ENCODE results near the gene ISL2. TPM values are rescaled to one million over a fixed set of nuclear protein-coding genes. Genes with fewer than 3 reads are reported as not detected.

Gene ISL2
- total RNA-seq, 2 experiments from 2014 or later: 0.22 TPM; not detected in 1

DNA sequence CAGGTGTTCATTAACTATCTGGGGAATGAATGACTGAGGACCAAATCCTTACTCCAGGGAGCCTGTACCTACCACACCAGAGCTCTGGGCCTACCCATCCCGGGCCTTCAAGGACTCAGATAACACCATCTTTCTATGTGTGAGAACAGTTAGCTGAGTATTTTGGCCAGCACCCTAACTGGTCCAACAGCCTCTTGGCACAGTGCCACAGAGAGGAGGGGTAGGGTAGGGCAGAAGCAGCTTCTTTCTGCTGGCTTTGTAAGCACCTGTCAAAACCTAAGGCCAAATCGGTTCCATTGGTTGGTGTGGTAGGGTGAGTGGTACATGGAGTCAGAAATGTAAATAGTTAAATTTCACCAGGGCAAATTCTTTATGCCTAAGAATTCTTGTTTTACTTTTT lies 26.7 kb downstream of the ISL2 start:
- Mint-ChIP-seq H3K36me3 (ENCODE audit: low read depth) (peaks cover 2% of the 10 kb centered on the region), H3K27me3 (no peaks in the 10 kb centered on the region), H3K9me3 (no peaks in the 10 kb centered on the region), H3K27ac (no peak overlapping the region), H3K4me1 (ENCODE audit: low read depth) (no peaks in the 10 kb centered on the region), H3K4me3 (no peak overlapping the region)
- DNase-seq: no peak
- no peak for ATAC-seq
- intact Hi-C loops (cut with micrococcal nuclease): no loop called here
- ChIA-PET POLR2A (interaction anchor here (0.6 kb wide), 1 partner anchor 404 kb away, joined by 3 read pairs; no protein-coding TSS in a partner anchor), CTCF (no interaction called here)
- no peak for TF ChIP-seq CTCF (IDR thresholded peaks at IDR 0.05)

GRCh38 chr15:76366714-76367113 lies 30.1 kb downstream of the ISL2 start:
- CTCF ChIA-PET: no interaction called here
- H3K4me3 Mint-ChIP-seq: no peak overlapping the region
- peaks cover under 1% of the 10 kb centered on the region for H3K36me3 Mint-ChIP-seq (ENCODE audit: low read depth)
- H3K9me3 Mint-ChIP-seq: no peaks in the 10 kb centered on the region
- DNase-seq (no peak), ATAC-seq (no peak)
- intact Hi-C loops (cut with micrococcal nuclease): no loop called here
- no peak for TF ChIP-seq CTCF (IDR thresholded peaks at IDR 0.05)
- POLR2A ChIA-PET: no interaction called here
- H3K27me3 Mint-ChIP-seq: no peaks in the 10 kb centered on the region
- no peaks in the 10 kb centered on the region for H3K4me1 Mint-ChIP-seq (ENCODE audit: low read depth)
- no peak overlapping the region for H3K27ac Mint-ChIP-seq

DNA sequence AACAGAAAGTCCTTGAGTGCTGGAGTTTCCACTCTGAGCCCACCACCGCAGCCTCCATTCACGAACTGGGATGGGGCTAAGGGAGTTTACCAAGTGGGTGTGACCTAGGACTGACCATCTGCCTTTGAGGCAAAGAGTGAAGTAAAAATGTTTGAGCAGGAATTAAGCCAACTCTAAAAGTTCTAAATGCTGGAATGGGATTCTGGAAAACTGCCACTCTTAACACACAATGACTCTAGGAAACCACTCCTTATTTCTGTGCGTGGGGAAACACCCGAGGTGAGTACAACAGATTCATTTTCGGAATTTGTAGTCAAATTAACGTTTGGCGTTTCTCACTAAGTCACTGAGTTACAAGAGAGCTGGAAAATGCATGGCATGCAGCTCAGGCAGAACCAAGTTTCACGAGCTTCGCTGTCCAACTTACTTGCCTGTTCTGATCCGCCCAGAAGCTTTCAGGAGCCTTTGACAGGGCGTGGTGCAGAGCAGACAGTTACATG lies 31.6 kb downstream of the ISL2 start:
- POLR2A ChIA-PET: no interaction called here

DNA sequence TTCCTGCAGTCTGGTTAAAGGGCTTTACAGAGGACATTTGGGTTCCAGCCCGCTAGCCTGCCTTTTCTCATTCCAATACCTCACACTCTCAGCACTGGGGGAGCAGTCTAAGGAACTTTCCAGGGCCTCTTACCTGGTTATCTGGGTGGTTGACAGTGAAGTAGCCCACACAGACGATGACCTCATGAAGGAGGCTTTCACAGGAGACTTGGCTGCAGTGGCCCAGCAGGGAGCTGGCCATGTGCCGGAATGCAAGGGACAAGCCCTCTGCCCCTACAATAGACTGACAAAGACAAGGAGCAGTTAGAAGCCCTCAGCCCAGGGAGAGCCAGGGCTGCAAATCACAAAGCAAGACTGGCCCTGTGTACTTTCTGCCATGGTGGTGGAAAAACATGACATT lies 39.5 kb downstream of the ISL2 start:
- no peak for TF ChIP-seq CTCF (IDR thresholded peaks at IDR 0.05)
- POLR2A ChIA-PET: interaction anchor here (1.5 kb wide), 1 partner anchor 29 kb away, joined by 4 read pairs; no protein-coding TSS in a partner anchor
- intact Hi-C loops (cut with micrococcal nuclease): no loop called here
- Mint-ChIP-seq H3K27me3 (no peaks in the 10 kb centered on the region), H3K9me3 (no peaks in the 10 kb centered on the region), H3K27ac (no peak overlapping the region), H3K4me1 (ENCODE audit: low read depth) (no peaks in the 10 kb centered on the region), H3K36me3 (ENCODE audit: low read depth) (peaks cover 16% of the 10 kb centered on the region), H3K4me3 (no peak overlapping the region)
- CTCF ChIA-PET: no interaction called here
- ATAC-seq (no peak), DNase-seq (no peak)

More for the DNA sequence above, 31.6 kb downstream of the ISL2 start:
- H3K9me3 Mint-ChIP-seq: no peaks in the 10 kb centered on the region
- H3K36me3 Mint-ChIP-seq (ENCODE audit: low read depth): peaks cover 6% of the 10 kb centered on the region
- H3K27me3 Mint-ChIP-seq: no peaks in the 10 kb centered on the region
- H3K4me3 Mint-ChIP-seq: no peak overlapping the region
- intact Hi-C loops (cut with micrococcal nuclease): no loop called here
- no peak for DNase-seq
- TF ChIP-seq CTCF (IDR thresholded peaks at IDR 0.05): no peak
- CTCF ChIA-PET: no interaction called here
- ATAC-seq: no peak
- no peak overlapping the region for H3K27ac Mint-ChIP-seq
- no peaks in the 10 kb centered on the region for H3K4me1 Mint-ChIP-seq (ENCODE audit: low read depth)

DNA sequence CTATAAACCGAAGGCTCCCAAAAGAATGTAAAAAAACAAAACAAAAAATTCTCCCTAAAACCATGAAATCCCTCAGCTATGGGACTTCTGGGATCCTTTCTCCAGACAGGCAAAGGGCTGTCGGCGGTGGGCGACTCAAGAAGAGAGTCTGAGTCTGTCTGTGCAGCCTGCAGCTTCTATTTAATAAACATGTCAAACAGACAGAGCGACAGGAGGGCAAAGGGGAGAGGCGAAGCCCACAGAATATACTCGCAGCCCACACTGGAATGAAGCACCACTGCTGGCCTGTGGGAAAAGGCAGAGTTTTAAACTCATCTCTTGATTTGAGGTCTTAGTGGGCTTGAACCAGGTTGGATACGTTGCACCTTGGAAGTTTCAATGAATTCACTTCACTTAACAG lies 40.2 kb downstream of the ISL2 start:
- POLR2A ChIA-PET: interaction anchor here (1.5 kb wide), 1 partner anchor 30 kb away, joined by 4 read pairs; no protein-coding TSS in a partner anchor
- no peak for TF ChIP-seq CTCF (IDR thresholded peaks at IDR 0.05)
- DNase-seq (no peak), ATAC-seq (no peak)
- no peaks in the 10 kb centered on the region for H3K27me3 Mint-ChIP-seq
- intact Hi-C loops (cut with micrococcal nuclease): no loop called here
- no peak overlapping the region for H3K27ac Mint-ChIP-seq
- no peaks in the 10 kb centered on the region for H3K9me3 Mint-ChIP-seq
- CTCF ChIA-PET: no interaction called here
- H3K4me3 Mint-ChIP-seq: no peak overlapping the region
- H3K36me3 Mint-ChIP-seq (ENCODE audit: low read depth): peaks cover 16% of the 10 kb centered on the region
- no peaks in the 10 kb centered on the region for H3K4me1 Mint-ChIP-seq (ENCODE audit: low read depth)
